Measurements from ENCODE around the gene NPTN. TPM values are rescaled to one million over a fixed set of nuclear protein-coding genes. Genes with fewer than 3 reads are reported as not detected.

The NPTN gene
- total RNA-seq, 1 experiment from 2014 or later: 71.0 TPM

DNA sequence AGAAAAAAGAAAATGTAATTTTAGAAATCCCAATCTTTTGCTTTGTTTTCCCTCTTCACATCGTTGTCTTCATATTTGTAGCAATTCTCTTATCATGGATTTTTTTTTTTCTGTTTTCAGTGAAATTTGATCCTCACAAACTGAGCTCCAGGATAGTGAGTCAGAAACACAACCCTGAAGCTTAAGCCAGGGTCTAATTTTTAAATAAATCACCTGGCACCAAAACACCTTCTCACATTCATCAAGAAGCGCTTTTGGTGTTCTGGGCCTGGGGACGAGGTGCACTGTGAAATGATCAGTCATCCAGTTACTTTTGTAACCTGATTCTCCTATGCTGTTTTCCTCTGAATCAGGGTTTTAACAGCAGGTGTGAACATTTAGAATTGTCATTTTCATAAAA is 102.5 kb downstream of the NPTN start:
- Mint-ChIP-seq H3K9me3 (ENCODE audit: unreplicated experiment) (no peaks in the 10 kb centered on the region), H3K4me3 (ENCODE audit: unreplicated experiment) (no peak overlapping the region), H3K27ac (ENCODE audit: low read depth, unreplicated experiment) (no peak overlapping the region), H3K4me1 (ENCODE audit: insufficient read depth, unreplicated experiment) (peaks cover 6% of the 10 kb centered on the region), H3K27me3 (ENCODE audit: insufficient read depth, unreplicated experiment) (no peaks in the 10 kb centered on the region), H3K36me3 (ENCODE audit: insufficient read depth, unreplicated experiment) (no peaks in the 10 kb centered on the region)
- CTCF ChIA-PET: interaction anchor here (0.6 to 1.7 kb wide), 3 partner anchors 11 to 224 kb away, joined by 4 to 6 read pairs (median 4); no protein-coding TSS in a partner anchor
- peak; percentile 18 for DNase-seq (ENCODE audit: unreplicated experiment)
- POLR2A ChIA-PET: interaction anchor here (1.2 kb wide), 1 partner anchor 106 kb away, joined by 3 read pairs; no protein-coding TSS in a partner anchor
- intact Hi-C loops (cut with micrococcal nuclease): no loop called here
- BruUV-seq (replicated peaks): no TSS peak
- TF ChIP-seq, protein P1, sequence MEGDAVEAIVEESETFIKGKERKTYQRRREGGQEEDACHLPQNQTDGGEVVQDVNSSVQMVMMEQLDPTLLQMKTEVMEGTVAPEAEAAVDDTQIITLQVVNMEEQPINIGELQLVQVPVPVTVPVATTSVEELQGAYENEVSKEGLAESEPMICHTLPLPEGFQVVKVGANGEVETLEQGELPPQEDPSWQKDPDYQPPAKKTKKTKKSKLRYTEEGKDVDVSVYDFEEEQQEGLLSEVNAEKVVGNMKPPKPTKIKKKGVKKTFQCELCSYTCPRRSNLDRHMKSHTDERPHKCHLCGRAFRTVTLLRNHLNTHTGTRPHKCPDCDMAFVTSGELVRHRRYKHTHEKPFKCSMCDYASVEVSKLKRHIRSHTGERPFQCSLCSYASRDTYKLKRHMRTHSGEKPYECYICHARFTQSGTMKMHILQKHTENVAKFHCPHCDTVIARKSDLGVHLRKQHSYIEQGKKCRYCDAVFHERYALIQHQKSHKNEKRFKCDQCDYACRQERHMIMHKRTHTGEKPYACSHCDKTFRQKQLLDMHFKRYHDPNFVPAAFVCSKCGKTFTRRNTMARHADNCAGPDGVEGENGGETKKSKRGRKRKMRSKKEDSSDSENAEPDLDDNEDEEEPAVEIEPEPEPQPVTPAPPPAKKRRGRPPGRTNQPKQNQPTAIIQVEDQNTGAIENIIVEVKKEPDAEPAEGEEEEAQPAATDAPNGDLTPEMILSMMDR (IDR thresholded peaks at IDR 0.05; ENCODE audit: unreplicated experiment): no peak

DNA sequence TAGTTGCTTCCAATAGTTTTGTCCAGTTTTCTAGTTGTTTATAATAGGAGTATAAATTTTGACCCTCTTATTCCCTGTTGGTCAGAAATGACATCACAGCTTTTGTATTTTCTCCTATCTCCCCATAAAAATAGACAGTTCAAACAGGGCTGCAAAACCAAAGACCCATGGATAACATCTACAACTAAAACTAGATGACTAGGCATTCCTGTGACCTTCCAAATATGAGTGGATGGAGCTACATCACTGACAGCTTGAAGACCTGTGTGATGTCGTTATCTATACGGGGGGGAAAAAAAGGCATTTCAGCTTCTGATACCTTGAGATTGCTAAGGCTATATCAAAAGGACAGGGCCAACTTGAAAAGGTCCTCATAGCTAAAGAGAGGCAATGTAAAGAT is 105.6 kb downstream of the NPTN start:
- BruUV-seq (replicated peaks): no TSS peak

DNA sequence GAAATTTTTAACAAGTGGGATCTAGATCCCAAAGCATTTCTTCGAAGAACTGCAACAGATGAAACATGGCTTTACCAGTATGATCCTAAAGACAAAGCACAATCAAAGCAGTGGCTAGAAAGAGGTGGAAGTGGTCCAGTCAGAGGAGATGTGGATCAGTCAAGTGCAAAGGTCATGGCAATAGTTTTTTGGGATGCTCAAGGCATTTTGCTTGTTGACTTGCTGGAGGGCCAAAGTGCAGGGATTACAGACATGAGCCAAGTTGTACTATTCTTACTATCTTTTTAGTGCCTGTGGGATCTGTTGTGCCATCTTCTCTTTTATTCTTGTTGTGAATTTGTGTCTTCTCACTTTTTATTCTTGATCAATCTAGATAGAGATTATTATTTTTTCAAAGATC is 108.3 kb downstream of the NPTN start:
- Mint-ChIP-seq H3K4me1 (ENCODE audit: insufficient read depth, unreplicated experiment) (peaks cover 11% of the 10 kb centered on the region), H3K9me3 (ENCODE audit: unreplicated experiment) (no peaks in the 10 kb centered on the region), H3K36me3 (ENCODE audit: insufficient read depth, unreplicated experiment) (no peaks in the 10 kb centered on the region), H3K27ac (ENCODE audit: low read depth, unreplicated experiment) (no peak overlapping the region), H3K4me3 (ENCODE audit: unreplicated experiment) (no peak overlapping the region), H3K27me3 (ENCODE audit: insufficient read depth, unreplicated experiment) (no peaks in the 10 kb centered on the region)
- CTCF ChIA-PET: interaction anchor here (0.6 kb wide), 1 partner anchor 495 kb away, joined by 4 read pairs; no protein-coding TSS in a partner anchor
- TF ChIP-seq, protein P1 (IDR thresholded peaks at IDR 0.05; ENCODE audit: unreplicated experiment): no peak
- BruUV-seq (replicated peaks): no TSS peak
- no peak for DNase-seq (ENCODE audit: unreplicated experiment)
- POLR2A ChIA-PET: interaction anchor here (1.0 kb wide), 1 partner anchor 34 kb away, joined by 3 read pairs; no protein-coding TSS in a partner anchor
- intact Hi-C loops (cut with micrococcal nuclease): no loop called here

More for the DNA sequence above, 105.6 kb downstream of the NPTN start:
- Mint-ChIP-seq H3K4me1 (ENCODE audit: insufficient read depth, unreplicated experiment) (peaks cover 12% of the 10 kb centered on the region), H3K4me3 (ENCODE audit: unreplicated experiment) (no peak overlapping the region), H3K27ac (ENCODE audit: low read depth, unreplicated experiment) (no peak overlapping the region), H3K27me3 (ENCODE audit: insufficient read depth, unreplicated experiment) (no peaks in the 10 kb centered on the region), H3K36me3 (ENCODE audit: insufficient read depth, unreplicated experiment) (no peaks in the 10 kb centered on the region), H3K9me3 (ENCODE audit: unreplicated experiment) (no peaks in the 10 kb centered on the region)
- no peak for DNase-seq (ENCODE audit: unreplicated experiment)
- intact Hi-C loops (cut with micrococcal nuclease): no loop called here
- CTCF ChIA-PET: interaction anchor here (1.0 to 1.2 kb wide), 2 partner anchors 109 to 156 kb away, joined by 3 to 6 read pairs; no protein-coding TSS in a partner anchor
- POLR2A ChIA-PET: interaction anchor here (0.7 to 1.8 kb wide), 2 partner anchors 9 to 660 kb away, joined by 4 to 6 read pairs; no protein-coding TSS in a partner anchor
- TF ChIP-seq, protein P1 (IDR thresholded peaks at IDR 0.05; ENCODE audit: unreplicated experiment): no peak

DNA sequence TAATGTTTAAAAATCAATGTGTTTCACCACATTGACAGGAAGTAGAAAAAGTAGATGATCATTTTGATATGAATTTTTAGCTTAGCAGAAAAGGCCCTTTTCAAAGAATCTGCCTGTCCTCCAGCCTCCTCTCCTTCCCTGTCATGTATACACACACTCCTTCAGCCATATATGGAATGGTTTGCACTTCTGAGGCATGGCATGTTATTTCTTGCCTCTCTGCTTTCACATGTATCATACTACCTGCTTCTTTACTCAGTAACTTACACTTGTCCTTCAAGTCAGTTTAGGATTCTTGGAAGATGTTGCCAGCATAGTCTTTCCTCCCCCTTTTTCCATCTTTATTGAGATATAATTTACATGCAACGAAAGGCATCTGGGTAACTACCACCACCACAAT is 111.2 kb downstream of the NPTN start:
- Mint-ChIP-seq H3K27ac (ENCODE audit: low read depth, unreplicated experiment) (no peak overlapping the region), H3K36me3 (ENCODE audit: insufficient read depth, unreplicated experiment) (no peaks in the 10 kb centered on the region), H3K4me3 (ENCODE audit: unreplicated experiment) (no peak overlapping the region), H3K9me3 (ENCODE audit: unreplicated experiment) (no peaks in the 10 kb centered on the region), H3K27me3 (ENCODE audit: insufficient read depth, unreplicated experiment) (no peaks in the 10 kb centered on the region), H3K4me1 (ENCODE audit: insufficient read depth, unreplicated experiment) (peaks cover 11% of the 10 kb centered on the region)
- no TSS peak for BruUV-seq (replicated peaks)
- intact Hi-C loops (cut with micrococcal nuclease): no loop called here
- DNase-seq (ENCODE audit: unreplicated experiment): no peak
- ChIA-PET POLR2A (no interaction called here), CTCF (no interaction called here)
- TF ChIP-seq, protein P1 (IDR thresholded peaks at IDR 0.05; ENCODE audit: unreplicated experiment): no peak

All from MCF 10A (cell line).